GM12891 (cell line): ENCODE data around the gene SCN9A.

Experiments
- POLR2A ChIP-seq: IDR thresholded peaks from 2 replicates; pipeline ENCODE4 v1.6.1; 2011; ENCODE audit warnings: low read depth, low read length, control low read depth
- POLR2AphosphoS5 ChIP-seq: IDR thresholded peaks from 2 replicates; pipeline ENCODE4 v1.6.1; 2011; ENCODE audit warnings: low read depth, low read length, control low read depth
- SPI1 ChIP-seq: IDR thresholded peaks from 2 replicates; pipeline ENCODE4 v1.6.1; 2011; ENCODE audit warnings: low read depth, low read length, control low read depth

DNA sequence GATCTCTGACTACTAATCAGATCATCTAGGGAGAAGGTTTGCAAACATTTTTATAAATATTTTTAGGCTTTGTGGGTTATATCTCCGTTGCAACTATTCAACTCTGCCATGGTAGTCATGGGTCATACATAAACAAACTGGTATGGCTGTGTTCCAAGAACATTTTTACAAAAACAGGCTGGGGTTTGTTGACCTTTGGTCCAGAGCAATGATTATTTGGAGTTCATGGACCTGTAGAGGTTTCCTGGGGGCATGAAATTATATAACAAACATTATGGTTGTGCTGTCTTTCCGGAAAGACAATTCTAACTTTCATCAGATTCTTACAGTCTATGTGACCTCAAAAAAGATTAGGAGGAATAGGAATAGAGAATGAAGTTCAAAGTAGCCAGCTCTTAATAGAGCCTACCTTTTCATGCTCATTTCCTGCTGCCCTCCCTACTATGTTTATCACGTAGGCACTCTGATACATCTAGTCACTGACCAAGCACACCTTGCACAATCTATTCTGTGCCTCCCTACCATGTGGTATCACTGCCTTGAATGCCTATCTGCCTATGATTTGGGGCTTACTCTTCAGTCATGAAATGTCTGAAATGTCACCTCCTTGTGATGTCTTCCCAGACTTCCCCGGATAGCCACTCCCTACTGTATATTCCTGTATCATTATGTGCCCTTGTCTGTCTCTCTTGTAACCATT lies 145.6 kb downstream of the SCN9A start:
- TF ChIP-seq POLR2A (no peak), POLR2AphosphoS5 (no peak), SPI1 (no peak)
